ENCODE data around the gene TGM1. TPM values are rescaled to one million over a fixed set of nuclear protein-coding genes. Genes with fewer than 3 reads are reported as not detected.
"Not testable (repeated sequence)": the region's sequence is repeated elsewhere in the genome, so short reads cannot be mapped to it uniquely, and the experiment has no call there.

The TGM1 gene
- total RNA-seq, 1 experiment from 2014 or later = 1.3 TPM

DNA sequence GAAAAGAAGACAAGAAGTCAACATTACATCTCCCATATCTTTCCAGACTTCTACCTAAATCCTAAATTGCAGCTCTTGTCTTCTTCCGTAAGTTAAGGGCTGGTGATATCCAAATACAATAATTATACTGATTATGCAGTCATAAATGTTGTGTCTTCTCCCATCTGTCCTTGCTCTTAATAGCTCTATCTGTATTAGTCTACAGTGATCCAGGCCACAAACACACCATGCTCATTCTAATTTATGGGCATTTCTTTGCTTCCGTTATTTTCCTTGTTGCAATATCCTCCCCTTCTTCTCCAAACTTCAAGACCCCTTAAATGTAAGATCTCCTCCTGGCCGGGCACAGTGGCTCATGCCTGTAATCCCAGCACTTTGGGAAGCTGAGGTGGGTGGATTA lies 43.5 kb downstream of the TGM1 start:
- H3K9ac ChIP-seq (ENCODE audit: low read length) = no peak overlapping the region
- H4K20me1 ChIP-seq (ENCODE audit: insufficient read depth, low read depth, low read length) = no peaks in the 10 kb centered on the region
- no peak overlapping the region for H2AFZ ChIP-seq (ENCODE audit: low read length)
- no peaks in the 10 kb centered on the region for H3K27me3 ChIP-seq (ENCODE audit: low read length)
- H3K4me3 ChIP-seq (ENCODE audit: low read length) = no peak overlapping the region
- H3K27ac ChIP-seq (ENCODE audit: low read length) = no peak overlapping the region
- H3K4me1 ChIP-seq (ENCODE audit: low read length) = peaks cover 18% of the 10 kb centered on the region
- H3K9me3 ChIP-seq (ENCODE audit: low read length) = no peaks in the 10 kb centered on the region
- H3K9me2 ChIP-seq (replicated peaks; ENCODE audit: insufficient read depth, low read length) = no peaks in the 10 kb centered on the region
- peaks cover 54% of the 10 kb centered on the region for H3K79me2 ChIP-seq (ENCODE audit: low read length)
- no peak overlapping the region for H3K4me2 ChIP-seq (ENCODE audit: low read depth, low read length, poor library complexity, severe bottlenecking)
- no peak for DNase-seq
- no peaks in the 10 kb centered on the region for H3K36me3 ChIP-seq (ENCODE audit: insufficient read depth, low read length)

DNA sequence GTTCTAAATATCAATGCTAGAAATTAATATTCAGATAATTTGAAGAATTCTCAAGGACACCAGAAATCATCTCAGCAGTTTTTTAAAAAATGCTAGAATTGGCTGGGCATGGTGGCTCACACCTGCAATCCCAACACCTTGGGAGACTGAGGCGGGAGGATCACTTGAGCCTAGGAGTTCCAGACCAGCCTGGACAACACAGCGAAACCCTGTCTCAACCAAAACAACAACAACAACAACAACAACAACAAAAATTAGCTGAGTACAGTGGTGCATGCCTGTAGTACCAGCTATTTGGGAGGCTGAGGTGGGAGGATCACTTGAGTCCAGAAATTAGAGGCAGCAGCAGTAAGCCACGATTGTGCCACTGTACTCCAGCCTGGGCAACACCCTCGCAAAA lies 43.9 kb downstream of the TGM1 start:
- Histone ChIP-seq H3K4me2 (ENCODE audit: low read depth, low read length, poor library complexity, severe bottlenecking) (no peak overlapping the region), H3K27me3 (ENCODE audit: low read length) (no peaks in the 10 kb centered on the region), H3K9ac (ENCODE audit: low read length) (no peak overlapping the region), H3K4me3 (ENCODE audit: low read length) (no peak overlapping the region), H3K4me1 (ENCODE audit: low read length) (peaks cover 23% of the 10 kb centered on the region), H3K9me3 (ENCODE audit: low read length) (no peaks in the 10 kb centered on the region), H3K9me2 (replicated peaks; ENCODE audit: insufficient read depth, low read length) (no peaks in the 10 kb centered on the region), H3K79me2 (ENCODE audit: low read length) (peaks cover 53% of the 10 kb centered on the region), H2AFZ (ENCODE audit: low read length) (no peak overlapping the region), H4K20me1 (ENCODE audit: insufficient read depth, low read depth, low read length) (no peaks in the 10 kb centered on the region), H3K27ac (ENCODE audit: low read length) (no peak overlapping the region), H3K36me3 (ENCODE audit: insufficient read depth, low read length) (no peaks in the 10 kb centered on the region)
- no peak for DNase-seq

DNA sequence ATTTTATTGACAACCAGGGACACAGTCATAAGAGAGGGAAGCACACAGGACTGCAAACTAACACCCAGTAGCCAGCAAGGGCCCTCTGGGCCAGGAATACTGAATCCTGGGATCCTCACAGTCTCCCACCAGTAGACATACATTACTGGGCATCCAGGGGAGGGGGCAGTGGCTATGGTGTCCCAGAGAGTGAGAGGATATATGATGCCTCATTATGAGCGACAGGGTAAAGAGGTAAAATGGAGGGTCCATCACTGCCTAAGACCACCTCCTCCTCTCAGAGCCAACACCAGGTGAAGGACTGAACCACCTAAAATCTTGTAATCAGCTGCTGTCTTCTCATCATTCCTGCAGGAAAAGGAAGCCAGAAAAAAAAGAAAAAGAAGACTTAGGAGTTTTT lies 46.1 kb downstream of the TGM1 start:
- not testable (repeated sequence) for H3K27ac ChIP-seq (ENCODE audit: low read length)

DNA sequence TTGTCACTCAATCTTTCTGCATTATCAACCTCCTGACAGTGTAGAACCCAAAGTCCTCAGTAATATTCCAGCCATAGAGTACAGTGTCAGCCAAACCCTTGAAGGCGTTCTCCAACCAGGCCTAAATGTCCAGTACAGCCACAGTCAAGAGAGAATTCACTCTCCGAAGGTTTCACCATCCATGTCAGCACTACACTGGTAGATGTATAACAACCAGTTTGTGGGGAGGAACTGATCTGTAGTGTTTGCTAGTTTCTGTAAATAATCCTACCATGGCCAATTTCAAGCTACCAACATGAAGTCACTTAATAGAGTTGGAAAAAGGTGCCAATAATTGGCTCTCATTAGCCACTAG lies 46.7 kb downstream of the TGM1 start:
- Histone ChIP-seq H3K79me2 (ENCODE audit: low read length) (peaks cover 41% of the 10 kb centered on the region), H3K27me3 (ENCODE audit: low read length) (no peaks in the 10 kb centered on the region), H3K9ac (ENCODE audit: low read length) (peak overlapping the region; percentile 91), H3K4me3 (ENCODE audit: low read length) (peak overlapping the region; percentile 83; the same call in 1 of the 2 replicates), H3K36me3 (ENCODE audit: insufficient read depth, low read length) (peaks cover 8% of the 10 kb centered on the region), H3K4me1 (ENCODE audit: low read length) (peaks cover 40% of the 10 kb centered on the region), H3K9me3 (ENCODE audit: low read length) (no peaks in the 10 kb centered on the region), H3K4me2 (ENCODE audit: low read depth, low read length, poor library complexity, severe bottlenecking) (peak overlapping the region; percentile 81), H3K9me2 (replicated peaks; ENCODE audit: insufficient read depth, low read length) (no peaks in the 10 kb centered on the region), H3K27ac (ENCODE audit: low read length) (peak overlapping the region; percentile 13; the same call in 1 of the 2 replicates), H2AFZ (ENCODE audit: low read length) (no peak overlapping the region), H4K20me1 (ENCODE audit: insufficient read depth, low read depth, low read length) (no peaks in the 10 kb centered on the region)
- no peak for DNase-seq

More for the DNA sequence above, 46.1 kb downstream of the TGM1 start:
- Histone ChIP-seq H3K79me2 (ENCODE audit: low read length) (peaks cover 41% of the 10 kb centered on the region), H3K4me1 (ENCODE audit: low read length) (peaks cover 36% of the 10 kb centered on the region)
- not testable (repeated sequence) for H2AFZ ChIP-seq (ENCODE audit: low read length); DNase-seq; H3K9ac ChIP-seq (ENCODE audit: low read length); H4K20me1 ChIP-seq (ENCODE audit: insufficient read depth, low read depth, low read length); H3K4me3 ChIP-seq (ENCODE audit: low read length); H3K36me3 ChIP-seq (ENCODE audit: insufficient read depth, low read length); H3K9me3 ChIP-seq (ENCODE audit: low read length); H3K27me3 ChIP-seq (ENCODE audit: low read length); H3K9me2 ChIP-seq (replicated peaks; ENCODE audit: insufficient read depth, low read length); H3K4me2 ChIP-seq (ENCODE audit: low read depth, low read length, poor library complexity, severe bottlenecking)

DNA sequence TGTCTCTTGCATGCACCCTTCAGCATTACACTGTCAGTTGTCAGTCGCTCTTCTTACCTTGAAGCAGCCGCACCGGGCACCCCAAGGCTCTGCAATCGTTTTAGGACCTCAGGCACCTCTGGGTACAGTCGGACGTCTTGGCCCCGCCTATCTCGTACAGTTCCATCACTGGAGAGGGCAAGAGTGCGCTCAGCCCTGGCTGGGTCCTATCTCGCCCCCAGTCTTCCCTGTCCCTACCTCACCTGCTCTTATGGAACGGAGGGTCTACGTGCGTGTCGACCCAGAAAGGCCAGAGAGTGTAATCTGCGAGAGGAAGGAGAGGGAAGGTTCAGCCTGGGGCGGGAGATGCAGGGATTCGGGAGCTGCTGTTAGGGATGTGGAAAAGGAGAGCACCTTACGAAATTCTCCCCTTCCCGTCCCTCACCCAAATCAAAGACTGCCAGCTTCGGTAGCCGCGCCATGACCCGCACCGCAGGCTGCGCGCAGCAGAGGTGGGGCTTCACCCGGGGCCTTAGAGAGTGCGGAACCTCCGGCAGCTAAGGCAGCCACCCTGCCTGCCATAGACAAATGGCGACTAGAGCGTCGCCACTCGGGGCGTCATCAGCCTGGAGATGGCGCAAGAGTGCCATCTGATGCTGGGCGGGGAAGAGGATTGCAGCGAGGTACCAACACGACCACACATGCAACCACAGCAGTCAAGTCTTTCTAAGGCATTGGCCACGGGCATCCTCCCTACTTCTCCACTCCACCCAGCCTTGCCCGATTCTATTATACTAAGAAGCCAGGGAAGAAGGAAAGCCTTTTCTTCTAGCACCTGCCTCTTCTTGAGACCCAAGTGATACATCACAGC lies 47.3 kb downstream of the TGM1 start, which contains the start of gene MDP1:
Gene MDP1 (minus strand): TSS at position 572 of the 850 bp plus-strand sequence. CDS start 111 bp downstream, at position 461.
- peak; percentile 97 for DNase-seq
- Histone ChIP-seq H3K27me3 (ENCODE audit: low read length) (no peaks in the 10 kb centered on the region), H3K79me2 (ENCODE audit: low read length) (peaks cover 38% of the 10 kb centered on the region), H3K36me3 (ENCODE audit: insufficient read depth, low read length) (peaks cover 12% of the 10 kb centered on the region), H3K4me3 (ENCODE audit: low read length) (peak within 1 kb of the TSS; percentile 83), H3K9ac (ENCODE audit: low read length) (peak within 1 kb of the TSS; percentile 91), H3K4me1 (ENCODE audit: low read length) (peaks cover 40% of the 10 kb centered on the region), H3K9me2 (replicated peaks; ENCODE audit: insufficient read depth, low read length) (no peaks in the 10 kb centered on the region), H2AFZ (ENCODE audit: low read length) (peak within 1 kb of the TSS; percentile 5; the same call in 1 of the 2 replicates), H3K4me2 (ENCODE audit: low read depth, low read length, poor library complexity, severe bottlenecking) (peak within 1 kb of the TSS; percentile 81), H3K9me3 (ENCODE audit: low read length) (no peaks in the 10 kb centered on the region), H3K27ac (ENCODE audit: low read length) (peak within 1 kb of the TSS; percentile 75), H4K20me1 (ENCODE audit: insufficient read depth, low read depth, low read length) (no peaks in the 10 kb centered on the region)

DNA sequence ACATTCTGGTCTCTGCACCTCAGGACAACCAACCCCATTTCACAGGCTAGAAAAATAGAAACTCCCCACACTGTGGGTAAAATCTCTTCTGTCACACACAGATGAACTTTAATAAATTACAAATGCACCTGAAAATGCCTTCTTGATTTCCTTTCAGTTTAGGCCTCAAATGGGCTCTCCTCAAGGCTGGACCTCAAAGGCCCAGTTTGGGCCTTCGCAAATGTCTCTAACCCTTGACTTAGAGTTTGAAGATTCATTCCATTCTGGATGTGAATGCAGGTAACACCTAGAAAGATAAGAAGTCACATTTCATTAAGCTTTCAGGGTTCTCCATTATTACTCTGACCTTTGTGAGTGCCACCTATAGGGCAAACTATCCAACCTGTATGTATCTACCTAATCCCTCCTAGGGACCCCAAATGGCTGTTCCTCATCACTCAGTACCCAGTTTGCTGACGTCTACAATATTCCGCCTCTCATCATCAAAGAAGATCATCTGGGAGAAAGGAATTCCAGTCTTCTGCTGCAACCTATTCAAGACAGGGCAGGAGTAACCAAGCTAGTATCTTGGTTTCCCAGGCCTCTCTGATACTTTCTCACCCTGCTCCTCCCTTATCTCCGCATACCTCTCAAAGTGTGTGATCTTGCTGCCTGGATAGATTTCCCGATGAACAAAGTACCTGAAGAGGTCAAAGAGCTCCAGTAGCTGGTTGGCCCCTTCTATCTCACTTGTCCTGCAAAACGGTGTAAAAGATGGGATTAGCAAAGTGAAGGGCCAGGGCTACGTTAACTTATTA lies 48.9 kb downstream of the TGM1 start:
- H3K79me2 ChIP-seq (ENCODE audit: low read length) = peaks cover 22% of the 10 kb centered on the region

DNA sequence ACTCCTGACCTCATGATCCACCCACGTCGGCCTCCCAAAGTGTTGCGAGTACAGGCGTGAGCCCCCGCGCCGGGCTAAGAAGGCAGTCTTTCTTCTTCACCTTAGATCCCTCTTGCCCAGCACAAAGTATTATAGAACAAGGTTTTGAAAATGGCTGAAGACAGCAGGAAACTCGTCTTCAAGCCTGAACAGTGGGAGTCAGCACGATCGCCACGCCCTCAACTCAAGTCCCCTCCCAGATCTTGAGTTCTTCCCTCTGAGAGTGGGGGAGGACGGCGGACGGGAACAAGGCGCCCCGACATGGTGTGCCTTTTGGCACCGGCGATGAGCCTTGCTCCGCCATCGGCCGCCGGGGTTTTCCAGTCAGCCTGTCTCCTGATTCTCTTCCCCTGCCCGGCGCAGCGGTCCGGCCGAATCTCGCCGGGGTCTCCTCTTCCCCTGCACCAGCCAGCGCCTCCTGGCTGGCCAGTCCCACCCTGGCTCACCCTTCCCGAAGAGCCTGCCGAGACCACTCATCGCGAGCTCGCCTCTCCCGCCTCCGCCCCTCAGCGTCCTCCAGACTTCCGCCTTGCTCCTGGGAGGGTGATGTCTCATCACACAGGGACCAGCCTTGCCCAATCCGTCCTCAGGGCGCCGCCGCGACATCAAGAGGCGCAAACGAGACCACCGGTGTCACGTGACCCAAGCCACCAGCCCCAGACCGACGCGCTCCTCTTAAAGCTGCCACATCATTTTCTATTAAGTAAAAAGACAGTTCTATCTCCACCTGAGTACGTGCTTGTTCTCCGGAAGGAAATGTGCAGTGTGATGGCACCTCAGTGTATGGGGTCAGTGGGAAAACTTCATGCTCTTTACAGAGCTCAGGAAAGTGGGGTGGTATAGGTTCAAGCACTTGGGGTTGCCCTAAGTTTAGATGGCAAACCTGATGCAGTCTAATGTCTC lies 49.8 kb downstream of the TGM1 start, which contains the start of gene CHMP4A:
Gene CHMP4A (minus strand): TSS at position 565 of the 942 bp plus-strand sequence. CDS start 49 bp downstream, at position 516.
- peak; percentile 100 for DNase-seq
- H2AFZ ChIP-seq (ENCODE audit: low read length) = no peak within 1 kb of the TSS; the same call in 1 of the 2 replicates
- H3K27ac ChIP-seq (ENCODE audit: low read length) = peak within 1 kb of the TSS; percentile 82
- H3K79me2 ChIP-seq (ENCODE audit: low read length) = peaks cover 20% of the 10 kb centered on the region
- H3K4me1 ChIP-seq (ENCODE audit: low read length) = peaks cover 40% of the 10 kb centered on the region
- no peaks in the 10 kb centered on the region for H3K9me3 ChIP-seq (ENCODE audit: low read length)
- peak within 1 kb of the TSS; percentile 81 for H3K4me2 ChIP-seq (ENCODE audit: low read depth, low read length, poor library complexity, severe bottlenecking)
- peak within 1 kb of the TSS; percentile 83 for H3K4me3 ChIP-seq (ENCODE audit: low read length)
- H4K20me1 ChIP-seq (ENCODE audit: insufficient read depth, low read depth, low read length) = no peaks in the 10 kb centered on the region
- peak within 1 kb of the TSS; percentile 91 for H3K9ac ChIP-seq (ENCODE audit: low read length)
- H3K27me3 ChIP-seq (ENCODE audit: low read length) = no peaks in the 10 kb centered on the region
- no peaks in the 10 kb centered on the region for H3K9me2 ChIP-seq (replicated peaks; ENCODE audit: insufficient read depth, low read length)
- H3K36me3 ChIP-seq (ENCODE audit: insufficient read depth, low read length) = peaks cover 33% of the 10 kb centered on the region

More for the DNA sequence above, 48.9 kb downstream of the TGM1 start:
- no peaks in the 10 kb centered on the region for H3K9me3 ChIP-seq (ENCODE audit: low read length)
- no peak overlapping the region for H2AFZ ChIP-seq (ENCODE audit: low read length)
- H3K27ac ChIP-seq (ENCODE audit: low read length) = peak overlapping the region; percentile 75
- no peaks in the 10 kb centered on the region for H3K9me2 ChIP-seq (replicated peaks; ENCODE audit: insufficient read depth, low read length)
- H4K20me1 ChIP-seq (ENCODE audit: insufficient read depth, low read depth, low read length) = no peaks in the 10 kb centered on the region
- peak overlapping the region; percentile 83 for H3K4me3 ChIP-seq (ENCODE audit: low read length)
- peak overlapping the region; percentile 81 for H3K4me2 ChIP-seq (ENCODE audit: low read depth, low read length, poor library complexity, severe bottlenecking)
- no peaks in the 10 kb centered on the region for H3K27me3 ChIP-seq (ENCODE audit: low read length)
- H3K9ac ChIP-seq (ENCODE audit: low read length) = peak overlapping the region; percentile 91
- DNase-seq = no peak
- H3K4me1 ChIP-seq (ENCODE audit: low read length) = peaks cover 40% of the 10 kb centered on the region
- H3K36me3 ChIP-seq (ENCODE audit: insufficient read depth, low read length) = peaks cover 28% of the 10 kb centered on the region
